NCI-H524 (cell line): Measurements from ENCODE around the gene SELENOO.

Source experiments
- DNase-seq, 2 experiments: peaks; one replicate each; lab custom pipeline; 2025; lab: John Stamatoyannopoulos, UW

SELENOO gene

GRCh38 chr22:50236731-50237409, 36.1 kb downstream of the SELENOO start:
- DNase-seq: peak; percentile 17 to 40

- DNase-seq: no peak
These were observed 37.9 kb downstream of the SELENOO start for GRCh38 chr22:50238755-50239154.

- DNase-seq: peak in 1 of 2 experiments; percentile 26
These were observed 41.7 kb downstream of the SELENOO start for GRCh38 chr22:50242406-50242949.

DNA sequence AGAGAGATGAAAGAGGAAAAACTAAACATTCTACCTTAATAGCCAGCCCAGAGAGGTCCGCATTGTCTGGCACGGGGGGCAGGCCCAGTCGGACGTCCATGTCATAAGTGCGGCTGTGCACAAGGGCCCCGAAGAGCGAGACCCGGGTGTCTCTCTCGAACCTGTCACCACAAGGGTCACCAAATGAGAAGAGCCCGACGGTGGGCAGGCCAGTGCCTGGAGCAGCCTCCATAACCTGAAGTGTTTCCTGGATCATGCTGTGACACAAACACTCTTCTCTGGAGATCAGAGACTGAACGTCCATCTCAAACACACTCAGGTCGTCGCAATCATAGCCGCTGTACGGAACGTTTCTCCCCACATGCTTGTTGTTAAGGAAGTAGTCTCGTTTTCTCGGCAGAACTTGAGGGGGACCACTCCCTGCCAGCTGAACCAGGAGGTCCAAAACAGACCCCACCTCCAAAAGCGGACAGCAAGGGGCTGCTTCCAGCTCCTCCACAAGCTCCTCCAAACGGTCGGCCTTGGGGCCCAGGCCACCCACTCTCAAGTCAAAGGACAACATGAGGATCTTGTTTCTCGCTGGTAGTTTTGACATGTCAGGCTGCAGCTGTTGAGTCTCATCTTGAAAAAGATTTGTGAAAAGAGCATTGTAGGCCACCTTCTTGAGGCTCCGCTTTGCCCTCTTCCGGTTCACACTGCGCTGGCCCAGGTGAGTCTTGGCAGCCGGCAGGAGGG, 43.0 kb downstream of the SELENOO start:
- no peak for DNase-seq

- DNase-seq: peak; percentile 72 to 90
These were observed 43.8 kb downstream of the SELENOO start, which contains the start of gene TUBGCP6 for GRCh38 chr22:50244420-50245213. TUBGCP6 (minus strand) TSS chr22:50245023; CDS start chr22:50244459, 564 bp downstream.

GRCh38 chr22:50245214-50246072, 44.6 kb downstream of the SELENOO start:
- DNase-seq: no peak

DNA sequence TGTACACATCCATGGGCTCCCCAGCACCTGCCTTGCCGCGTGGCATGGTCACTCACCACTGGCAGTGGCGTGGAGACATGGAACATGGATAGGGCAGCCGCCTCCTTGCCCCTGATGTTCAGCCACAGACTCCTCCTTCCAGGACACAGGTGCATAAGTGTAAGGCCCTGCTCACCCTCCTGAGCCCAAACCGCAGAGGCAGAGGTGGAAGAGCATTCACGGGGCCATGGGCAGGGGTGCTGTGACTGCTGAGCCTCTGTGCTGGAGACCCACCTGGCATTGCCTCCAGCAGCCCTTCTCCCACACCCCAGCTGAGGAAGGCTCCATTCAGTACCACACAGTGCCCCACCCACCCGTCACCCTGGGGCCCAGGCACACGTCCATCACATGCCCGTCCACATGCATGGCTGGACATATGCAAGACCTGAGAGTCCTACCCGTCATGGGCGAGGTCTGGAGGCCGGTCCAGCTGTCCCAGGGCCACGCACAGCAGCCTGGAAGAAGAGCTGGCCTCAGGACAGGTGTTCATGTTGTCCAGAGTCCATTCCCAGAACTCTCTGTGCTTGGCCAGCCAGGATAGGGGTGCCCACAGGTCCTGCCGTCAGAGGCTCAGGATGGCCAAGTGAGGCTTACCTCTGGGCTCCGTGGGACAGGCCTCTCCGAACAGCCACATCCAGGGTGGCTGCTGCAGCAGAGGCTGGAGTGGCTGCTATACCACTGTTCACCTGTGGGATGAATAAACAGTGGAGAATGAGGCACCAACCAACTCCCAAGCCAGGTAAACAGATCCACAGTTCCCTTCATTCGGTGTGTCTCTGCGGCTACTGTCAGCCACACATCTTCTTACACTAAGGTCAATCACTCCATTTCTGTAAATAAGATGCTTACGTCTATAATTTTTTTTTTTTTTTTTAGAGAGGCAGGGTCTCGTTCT, 45.7 kb downstream of the SELENOO start:
- no peak for DNase-seq

DNA sequence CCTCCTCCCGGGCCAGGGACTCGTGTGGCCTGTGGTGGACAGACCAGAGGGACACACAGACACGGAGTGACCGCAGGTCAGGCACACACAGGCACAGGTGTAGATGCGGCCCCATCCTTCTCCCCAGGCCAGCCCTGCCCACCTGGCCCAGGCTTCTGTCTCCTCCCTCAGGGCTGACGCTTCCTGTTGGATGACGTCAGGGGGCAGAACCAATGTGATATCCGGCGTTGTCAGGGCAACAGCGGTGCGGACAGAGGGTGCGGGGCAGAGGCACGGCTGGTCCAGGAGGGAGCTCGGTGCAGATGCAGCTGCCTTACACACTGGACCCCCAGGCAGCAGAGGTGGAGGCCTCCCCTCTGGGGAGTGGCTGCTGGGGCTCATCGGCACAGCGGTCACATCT, 46.9 kb downstream of the SELENOO start:
- DNase-seq: no peak

- DNase-seq: no peak
These were observed 47.6 kb downstream of the SELENOO start for GRCh38 chr22:50248196-50249081.

GRCh38 chr22:50249341-50250248, 48.8 kb downstream of the SELENOO start:
- DNase-seq: no peak

GRCh38 chr22:50250249-50250554, 49.4 kb downstream of the SELENOO start:
- no peak for DNase-seq

GRCh38 chr22:50250555-50251476, 50.0 kb downstream of the SELENOO start, which contains the start of gene HDAC10:
HDAC10 (minus strand) TSS chr22:50251265; CDS start chr22:50251032, 233 bp downstream.
- peak in 1 of 2 experiments; percentile 57 for DNase-seq

DNA sequence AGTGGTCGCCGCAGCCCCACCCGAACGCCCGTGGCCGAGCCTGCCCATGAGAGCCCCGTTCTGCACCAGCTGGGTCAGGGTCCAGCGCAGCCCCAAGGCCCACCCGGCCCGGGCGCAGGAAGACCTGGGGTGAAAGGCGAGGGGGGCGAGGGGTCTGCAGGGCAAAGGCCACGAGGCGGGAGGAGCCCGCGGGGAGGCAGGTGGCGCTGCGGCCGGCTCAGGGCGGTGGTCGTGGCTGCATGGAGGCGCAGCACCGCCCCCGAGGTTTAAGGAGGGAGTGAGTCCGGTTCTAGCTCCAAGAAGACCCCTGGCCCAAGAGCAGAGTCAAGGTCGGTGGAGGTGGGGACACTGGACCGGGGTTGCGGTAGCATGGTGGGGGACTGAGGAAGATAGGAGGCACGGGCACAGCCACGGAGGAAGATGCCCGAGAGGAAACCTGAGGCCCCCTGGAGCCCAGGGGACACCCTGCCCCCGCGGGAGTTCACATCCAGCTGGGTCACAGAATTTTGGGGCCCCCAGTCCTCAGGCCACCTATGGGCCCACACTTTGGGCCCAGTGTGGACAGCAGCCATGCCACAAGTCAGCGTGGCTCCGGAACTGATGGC, 50.8 kb downstream of the SELENOO start:
- no peak for DNase-seq

DNA sequence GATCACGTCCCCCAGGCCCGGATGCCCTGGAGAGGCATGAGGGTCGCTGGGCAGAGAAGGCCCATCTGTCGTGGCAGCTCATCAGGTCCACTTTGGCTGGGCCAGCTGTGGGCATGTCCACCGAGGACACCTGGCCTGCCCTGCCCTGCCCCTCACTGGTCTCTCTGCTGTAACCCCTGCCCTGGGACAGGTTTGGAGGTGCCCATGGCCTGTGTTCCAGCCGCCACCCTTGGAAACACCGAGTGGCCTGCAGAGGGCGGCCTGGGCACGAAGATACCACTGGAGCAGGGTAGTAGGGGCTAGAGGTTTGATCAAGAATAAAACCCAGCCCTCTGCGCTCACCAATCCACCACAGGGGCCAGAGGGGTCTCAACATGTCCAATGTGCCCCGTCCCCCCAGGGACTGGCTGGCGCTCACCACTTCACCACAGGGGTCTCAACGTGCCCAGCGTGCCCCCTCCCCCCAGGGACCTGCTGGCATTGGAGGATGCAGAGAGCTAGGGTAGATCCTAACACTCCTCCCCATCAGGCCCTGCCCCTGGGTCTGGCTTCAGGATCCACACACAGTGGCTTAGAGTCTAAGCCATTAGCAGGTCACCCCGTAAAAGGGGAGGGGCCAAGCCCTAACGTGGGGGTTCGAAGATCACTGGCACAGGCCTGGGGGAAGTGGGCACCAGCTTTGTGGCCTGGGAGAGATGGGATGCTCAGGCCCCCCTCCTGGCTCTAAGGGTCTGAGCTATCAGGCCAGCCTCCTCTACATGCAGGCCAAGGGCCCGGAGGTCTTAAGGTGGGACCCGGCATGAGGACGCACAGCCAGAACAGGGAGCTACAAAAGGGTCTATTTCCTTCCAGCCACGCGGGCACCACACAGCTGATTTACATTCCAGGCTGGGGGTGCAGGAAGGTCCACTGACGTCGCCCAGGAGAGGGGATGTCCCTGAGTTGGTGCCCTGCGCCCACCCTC, 51.6 kb downstream of the SELENOO start:
- DNase-seq: peak in 1 of 2 experiments; percentile 59
